K562 (cell line): Measurements from ENCODE around the gene TIMM17A. TPM values are rescaled to one million over a fixed set of nuclear protein-coding genes. Genes with fewer than 3 reads are reported as not detected.

ENCODE experiments used
- BACH1 ChIP-seq: fragments of 200-800 bp; sonication (Bioruptor generic); IDR thresholded peaks from 2 replicates; pipeline ENCODE4 v1.6.1; 2016; ENCODE audit warnings: missing genetic modification characterization, missing compliant biosample characterization
- BRD4 ChIP-seq: fragments of 200-600 bp; sonication (generic); IDR thresholded peaks from 2 replicates; pipeline ENCODE4 v1.6.1; 2017; ENCODE audit warnings: inconsistent platforms
- CEBPG ChIP-seq, 3 experiments: fragments of 200-800 bp in 1 of 3; sonication (Bioruptor generic) in 1 of 3; sonication (generic) in 1 of 3; formaldehyde crosslinking in 1 of 3; IDR thresholded peaks in 2 of 3; conservative IDR thresholded peaks in 1 of 3; 2 replicates each; pipeline versions ENCODE4 v1.6.1 to v1.8.0; 2016 to 2022; ENCODE audit warnings: missing compliant biosample characterization in 2 of 3, missing genetic modification characterization in 2 of 3, mild to moderate bottlenecking in 1 of 3, missing genetic modification reagents in 1 of 3
- CHD1 ChIP-seq: fragments of 200-600 bp; sonication (generic); IDR thresholded peaks from one replicate; pipeline ENCODE4 v1.6.1; 2012; ENCODE audit warnings: mild to moderate bottlenecking, moderate library complexity, low read length, inconsistent platforms
- DNMT1 ChIP-seq: fragments of 450-650 bp; IDR thresholded peaks from 2 replicates; pipeline ENCODE4 v1.6.1; 2016; ENCODE audit warnings: antibody characterized with exemption, mild to moderate bottlenecking
- FOXK1 ChIP-seq: sonication (generic); formaldehyde crosslinking; IDR thresholded peaks from 2 replicates; pipeline ENCODE4 v1.8.0; 2022; ENCODE audit warnings: missing genetic modification reagents, mild to moderate bottlenecking, borderline replicate concordance
- GABPA ChIP-seq: fragments of 200-800 bp; sonication (Bioruptor generic); conservative IDR thresholded peaks from 2 replicates; pipeline ENCODE4 v1.6.1; 2016; ENCODE audit warnings: low read depth, missing genetic modification characterization, missing compliant biosample characterization
- ILK ChIP-seq: fragments of 450-650 bp; IDR thresholded peaks from 2 replicates; pipeline ENCODE4 v1.6.1; 2016; ENCODE audit warnings: missing genetic modification characterization, low read depth, mild to moderate bottlenecking, missing compliant biosample characterization, moderate library complexity, borderline replicate concordance
- LCOR ChIP-seq: sonication (generic); formaldehyde crosslinking; IDR thresholded peaks from 2 replicates; pipeline ENCODE4 v1.8.0; 2022; ENCODE audit warnings: mild to moderate bottlenecking, missing genetic modification reagents
- PCBP2 ChIP-seq: fragments of 200-400 bp; formaldehyde crosslinking; IDR thresholded peaks from 2 replicates; pipeline ENCODE4 v1.6.1; 2018; ENCODE audit warnings: low read length, low read depth, mild to moderate bottlenecking, moderate library complexity; ENCODE audit not compliant: poor library complexity, severe bottlenecking
- PHF21A ChIP-seq: fragments of 450-650 bp; IDR thresholded peaks from 2 replicates; pipeline ENCODE4 v1.6.1; 2017; ENCODE audit warnings: low read depth, borderline replicate concordance
- RAD51 ChIP-seq: fragments of 450-650 bp; IDR thresholded peaks from 2 replicates; pipeline ENCODE4 v1.7.1; 2016; ENCODE audit warnings: low read depth, mild to moderate bottlenecking, borderline replicate concordance
- ZNF384 ChIP-seq: IDR thresholded peaks from 2 replicates; pipeline ENCODE4 v1.6.1; 2012; ENCODE audit warnings: low read depth, low read length, improper control_type of control experiment
- ZZZ3 ChIP-seq: fragments of 450-650 bp; IDR thresholded peaks from 2 replicates; pipeline ENCODE4 v1.6.1; 2016; ENCODE audit warnings: antibody characterized with exemption, mild to moderate bottlenecking, moderate library complexity
- polyA plus RNA-seq, 8 experiments: library from polyadenylated mRNA; depleted of rRNA in 4 of 8; stranded (reverse) in 5 of 8; unstranded in 3 of 8; fragments of >200 nt; fragmentation: Nextera tagmentation in 2 of 8; fragmentation: Illumina TruSeq in 1 of 8; extraction: Ambion mirVana in 2 of 8; extraction: Trizol in 1 of 8; gene quantifications; 2 replicates each; pipeline versions ENCODE4 v1.2.1 to v1.2.3, GENCODE V29; 2011 to 2014; ENCODE audit warnings: inconsistent platforms in 1 of 8, missing spikeins in 1 of 8
- total RNA-seq, 7 experiments: library from RNA; depleted of rRNA in 6 of 7; stranded (reverse); fragments of >200 nt in 6 of 7; fragmentation: Illumina TruSeq in 2 of 7; extraction: Trizol in 2 of 7; gene quantifications; 2 replicates each; pipeline versions ENCODE4 v1.2.1 to v1.2.3, GENCODE V29; 2011 to 2021; ENCODE audit warnings: low replicate concordance in 1 of 7
- TF ChIP-seq, protein P1 (sequence below), 2 experiments: IDR thresholded peaks in 1 of 2; conservative IDR thresholded peaks in 1 of 2; 2 replicates each; pipeline ENCODE4 v1.6.1; 2016; ENCODE audit warnings: low read depth in 2 of 2, mild to moderate bottlenecking in 1 of 2, missing compliant biosample characterization in 1 of 2, missing genetic modification characterization in 1 of 2, moderate library complexity in 1 of 2
- TF ChIP-seq, protein P2 (sequence below): fragments of 450-650 bp; IDR thresholded peaks from 2 replicates; pipeline ENCODE4 v1.6.1; 2016; ENCODE audit warnings: low read depth

The TIMM17A gene
- total and polyA plus RNA-seq, 9 of the 15 experiments (the other 6 are each of a cell fraction or from before 2014, with no cell fraction given), result 116 to 744 (median 180) TPM

DNA sequence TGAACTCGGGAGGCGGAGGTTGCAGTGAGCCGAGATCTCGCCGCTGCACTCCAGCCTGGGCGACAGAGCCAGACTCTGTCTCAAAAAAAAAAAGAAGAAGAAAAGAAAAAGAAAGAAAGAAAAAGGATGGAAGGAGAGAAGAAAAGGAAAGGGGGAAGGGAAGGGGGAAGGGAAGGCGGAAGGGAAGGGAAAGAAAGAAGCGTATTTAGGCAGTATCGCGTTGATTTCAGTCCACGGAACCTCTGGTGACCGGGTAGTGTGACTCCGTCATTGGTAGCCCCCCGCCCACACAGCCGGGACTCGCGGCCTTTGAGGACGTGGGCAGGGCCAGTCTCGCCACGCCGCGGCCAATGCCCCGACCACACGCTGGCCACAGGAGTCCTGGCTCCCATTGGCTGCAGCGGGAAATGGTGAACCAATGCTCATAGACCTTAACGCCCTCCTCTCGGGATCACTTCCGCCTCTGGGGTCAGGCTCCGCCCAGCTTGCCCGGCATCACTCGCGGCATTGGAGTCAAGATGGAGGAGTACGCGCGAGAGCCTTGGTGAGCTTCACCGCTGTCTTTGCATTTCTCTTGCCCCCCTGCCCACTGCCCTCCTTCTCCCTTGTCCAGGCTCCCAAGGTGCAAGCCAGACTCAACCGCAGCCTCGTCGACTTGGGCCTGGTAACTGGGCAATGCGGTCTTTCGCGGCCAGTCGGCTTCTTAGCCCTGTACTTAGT lies at the start of gene TIMM17A (continued):
- TF ChIP-seq, protein P1, sequence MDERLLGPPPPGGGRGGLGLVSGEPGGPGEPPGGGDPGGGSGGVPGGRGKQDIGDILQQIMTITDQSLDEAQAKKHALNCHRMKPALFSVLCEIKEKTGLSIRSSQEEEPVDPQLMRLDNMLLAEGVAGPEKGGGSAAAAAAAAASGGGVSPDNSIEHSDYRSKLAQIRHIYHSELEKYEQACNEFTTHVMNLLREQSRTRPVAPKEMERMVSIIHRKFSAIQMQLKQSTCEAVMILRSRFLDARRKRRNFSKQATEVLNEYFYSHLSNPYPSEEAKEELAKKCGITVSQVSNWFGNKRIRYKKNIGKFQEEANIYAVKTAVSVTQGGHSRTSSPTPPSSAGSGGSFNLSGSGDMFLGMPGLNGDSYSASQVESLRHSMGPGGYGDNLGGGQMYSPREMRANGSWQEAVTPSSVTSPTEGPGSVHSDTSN (CRISPR knock-in tag; IDR thresholded peaks at IDR 0.05; ENCODE audit: low read depth), result no peak
- TF ChIP-seq, protein P1 (tag; conservative IDR thresholded peaks at IDR 0.05; ENCODE audit: low read depth), result no peak
- TF ChIP-seq GABPA (tag) (peak; percentile 95), ZZZ3 (no peak), LCOR (CRISPR knock-in tag) (peak; percentile 87), RAD51 (no peak), BRD4 (peak; percentile 76), DNMT1 (no peak; the same call in 1 of the 2 replicates), CEBPG (CRISPR knock-in tag; IDR thresholded peaks at IDR 0.05) (0 out of 2 replicates have a peak, but pooled peaks have one; percentile 14), CEBPG (tag; conservative IDR thresholded peaks at IDR 0.05 in 1 of 2, IDR thresholded peaks at IDR 0.05 in 1 of 2) (no peak), FOXK1 (CRISPR knock-in tag) (peak; percentile 83), ILK (tag) (no peak), ZNF384 (no peak), PHF21A (no peak), BACH1 (tag) (0 out of 2 replicates have a peak, but pooled peaks have one; percentile 8), CHD1 (no peak), PCBP2 (no peak)
- TF ChIP-seq, protein P2, sequence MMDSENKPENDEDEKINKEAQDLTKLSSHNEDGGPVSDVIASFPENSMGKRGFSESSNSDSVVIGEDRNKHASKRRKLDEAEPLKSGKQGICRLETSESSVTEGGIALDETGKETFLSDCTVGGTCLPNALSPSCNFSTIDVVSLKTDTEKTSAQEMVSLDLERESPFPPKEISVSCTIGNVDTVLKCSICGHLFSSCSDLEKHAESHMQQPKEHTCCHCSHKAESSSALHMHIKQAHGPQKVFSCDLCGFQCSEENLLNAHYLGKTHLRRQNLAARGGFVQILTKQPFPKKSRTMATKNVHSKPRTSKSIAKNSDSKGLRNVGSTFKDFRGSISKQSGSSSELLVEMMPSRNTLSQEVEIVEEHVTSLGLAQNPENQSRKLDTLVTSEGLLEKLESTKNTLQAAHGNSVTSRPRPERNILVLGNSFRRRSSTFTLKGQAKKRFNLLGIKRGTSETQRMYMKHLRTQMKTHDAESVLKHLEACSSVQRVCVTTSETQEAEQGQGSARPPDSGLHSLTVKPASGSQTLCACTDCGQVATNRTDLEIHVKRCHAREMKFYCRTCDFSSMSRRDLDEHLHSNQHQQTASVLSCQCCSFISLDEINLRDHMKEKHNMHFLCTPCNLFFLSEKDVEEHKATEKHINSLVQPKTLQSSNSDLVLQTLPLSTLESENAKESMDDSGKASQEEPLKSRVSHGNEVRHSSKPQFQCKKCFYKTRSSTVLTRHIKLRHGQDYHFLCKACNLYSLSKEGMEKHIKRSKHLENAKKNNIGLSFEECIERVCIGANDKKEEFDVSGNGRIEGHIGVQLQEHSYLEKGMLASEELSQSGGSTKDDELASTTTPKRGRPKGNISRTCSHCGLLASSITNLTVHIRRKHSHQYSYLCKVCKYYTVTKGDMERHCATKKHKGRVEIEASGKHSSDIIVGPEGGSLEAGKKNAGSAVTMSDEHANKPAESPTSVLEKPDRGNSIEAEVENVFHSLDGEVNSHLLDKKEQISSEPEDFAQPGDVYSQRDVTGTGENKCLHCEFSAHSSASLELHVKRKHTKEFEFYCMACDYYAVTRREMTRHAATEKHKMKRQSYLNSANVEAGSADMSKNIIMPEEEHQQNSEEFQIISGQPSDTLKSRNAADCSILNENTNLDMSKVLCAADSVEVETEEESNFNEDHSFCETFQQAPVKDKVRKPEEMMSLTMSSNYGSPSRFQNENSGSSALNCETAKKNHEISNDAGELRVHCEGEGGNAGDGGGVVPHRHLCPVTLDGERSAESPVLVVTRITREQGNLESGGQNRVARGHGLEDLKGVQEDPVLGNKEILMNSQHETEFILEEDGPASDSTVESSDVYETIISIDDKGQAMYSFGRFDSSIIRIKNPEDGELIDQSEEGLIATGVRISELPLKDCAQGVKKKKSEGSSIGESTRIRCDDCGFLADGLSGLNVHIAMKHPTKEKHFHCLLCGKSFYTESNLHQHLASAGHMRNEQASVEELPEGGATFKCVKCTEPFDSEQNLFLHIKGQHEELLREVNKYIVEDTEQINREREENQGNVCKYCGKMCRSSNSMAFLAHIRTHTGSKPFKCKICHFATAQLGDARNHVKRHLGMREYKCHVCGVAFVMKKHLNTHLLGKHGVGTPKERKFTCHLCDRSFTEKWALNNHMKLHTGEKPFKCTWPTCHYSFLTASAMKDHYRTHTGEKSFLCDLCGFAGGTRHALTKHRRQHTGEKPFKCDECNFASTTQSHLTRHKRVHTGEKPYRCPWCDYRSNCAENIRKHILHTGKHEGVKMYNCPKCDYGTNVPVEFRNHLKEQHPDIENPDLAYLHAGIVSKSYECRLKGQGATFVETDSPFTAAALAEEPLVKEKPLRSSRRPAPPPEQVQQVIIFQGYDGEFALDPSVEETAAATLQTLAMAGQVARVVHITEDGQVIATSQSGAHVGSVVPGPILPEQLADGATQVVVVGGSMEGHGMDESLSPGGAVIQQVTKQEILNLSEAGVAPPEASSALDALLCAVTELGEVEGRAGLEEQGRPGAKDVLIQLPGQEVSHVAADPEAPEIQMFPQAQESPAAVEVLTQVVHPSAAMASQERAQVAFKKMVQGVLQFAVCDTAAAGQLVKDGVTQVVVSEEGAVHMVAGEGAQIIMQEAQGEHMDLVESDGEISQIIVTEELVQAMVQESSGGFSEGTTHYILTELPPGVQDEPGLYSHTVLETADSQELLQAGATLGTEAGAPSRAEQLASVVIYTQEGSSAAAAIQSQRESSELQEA, result peak; percentile 73; the same call in 1 of the 2 replicates
